Globus pallidus (tissue), 1 donor: Measurements from ENCODE around the gene GMDS.
"Not testable (repeated sequence)": the region's sequence is repeated elsewhere in the genome, so short reads cannot be mapped to it uniquely, and the experiment has no call there.

Source experiments
- DNase-seq: peaks from one replicate; pipeline ENCODE4 v3.0.0-alpha.2; 2015; ENCODE audit warnings: low spot score

Gene GMDS

GRCh38 chr6:1858196-1858595, 387.2 kb downstream of the GMDS start:
- DNase-seq = no peak

- no peak for DNase-seq
These were observed 389.0 kb downstream of the GMDS start for GRCh38 chr6:1856381-1856780.

- no peak for DNase-seq
These were observed 389.5 kb downstream of the GMDS start for GRCh38 chr6:1855890-1856289.

GRCh38 chr6:1854296-1854695, 391.1 kb downstream of the GMDS start:
- DNase-seq = no peak

GRCh38 chr6:1853761-1854160, 391.6 kb downstream of the GMDS start:
- no peak for DNase-seq

GRCh38 chr6:1851681-1852456, 393.5 kb downstream of the GMDS start:
- DNase-seq = no peak

GRCh38 chr6:1850840-1851157, 394.6 kb downstream of the GMDS start:
- no peak for DNase-seq

- no peak for DNase-seq
These were observed 395.1 kb downstream of the GMDS start for GRCh38 chr6:1850121-1850839.

GRCh38 chr6:1849691-1850090, 395.7 kb downstream of the GMDS start:
- DNase-seq = no peak

- DNase-seq = no peak
These were observed 396.7 kb downstream of the GMDS start for GRCh38 chr6:1848752-1849151.

- no peak for DNase-seq
These were observed 398.8 kb downstream of the GMDS start for GRCh38 chr6:1846611-1847010.

- DNase-seq = not testable (repeated sequence)
These were observed 399.9 kb downstream of the GMDS start for GRCh38 chr6:1845543-1845942.

GRCh38 chr6:1842334-1842733, 403.1 kb downstream of the GMDS start:
- DNase-seq = no peak

GRCh38 chr6:1841136-1841535, 404.3 kb downstream of the GMDS start:
- DNase-seq = no peak

- no peak for DNase-seq
These were observed 404.8 kb downstream of the GMDS start for GRCh38 chr6:1840491-1841121.

- no peak for DNase-seq
These were observed 406.0 kb downstream of the GMDS start for GRCh38 chr6:1839361-1839760.

- no peak for DNase-seq
These were observed 406.7 kb downstream of the GMDS start for GRCh38 chr6:1838604-1839213.

GRCh38 chr6:1837826-1838225, 407.6 kb downstream of the GMDS start:
- DNase-seq = no peak

- no peak for DNase-seq
These were observed 408.7 kb downstream of the GMDS start for GRCh38 chr6:1836690-1837089.

GRCh38 chr6:1834646-1835516, 410.5 kb downstream of the GMDS start:
- no peak for DNase-seq

GRCh38 chr6:1834207-1834606, 411.2 kb downstream of the GMDS start:
- no peak for DNase-seq
